ENCODE results near the gene STX4. TPM values are rescaled to one million over a fixed set of nuclear protein-coding genes. Genes with fewer than 3 reads are reported as not detected.

STX4 gene
- total RNA-seq, 4 donors from 2014 or later, result 60.2 to 159 (median 101) TPM

- DNase-seq, result no peak
- H3K27ac ChIP-seq, result peak overlapping the region in 2 of 4 donors; percentile 28 to 37
- no peak overlapping the region for H3K4me3 ChIP-seq
- H3K36me3 ChIP-seq, result peaks cover 0 to 63% (median 0%) of the 10 kb centered on the region in 3 donors
- no peaks in the 10 kb centered on the region for H3K9me3 ChIP-seq
- peaks cover 0 to 19% (median 0%) of the 10 kb centered on the region in 4 donors for H3K4me1 ChIP-seq
- no peaks in the 10 kb centered on the region for H3K27me3 ChIP-seq
- TF ChIP-seq CTCF (IDR thresholded peaks at IDR 0.05) (no peak), POLR2A (IDR thresholded peaks at IDR 0.05) (no peak)
Measured at GRCh38 chr16:31083081-31083480, 49.7 kb downstream of the STX4 start.

DNA sequence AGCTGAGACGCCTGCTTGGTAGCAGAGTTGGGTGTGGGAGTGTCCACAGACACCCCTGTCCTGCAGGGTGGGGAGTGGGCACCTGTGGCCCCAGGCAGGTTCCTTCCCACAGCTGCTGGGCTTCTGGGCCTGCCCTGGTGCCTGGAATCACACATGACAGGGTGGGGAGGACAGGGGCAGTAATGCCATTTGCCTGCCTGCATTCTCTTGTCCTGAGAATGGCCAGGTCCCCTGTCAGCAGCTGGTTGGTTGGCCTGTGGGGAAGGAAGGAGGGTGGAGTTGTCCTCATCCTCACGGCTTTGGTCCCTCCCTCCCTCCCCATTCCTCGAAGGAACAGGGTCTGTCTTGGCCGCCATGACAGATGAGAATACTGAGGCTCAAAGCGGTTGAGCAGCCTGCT, 50.2 kb downstream of the STX4 start:
- Histone ChIP-seq H3K27me3 (no peaks in the 10 kb centered on the region), H3K9me3 (no peaks in the 10 kb centered on the region), H3K36me3 (peaks cover 0 to 59% (median 0%) of the 10 kb centered on the region in 3 donors), H3K4me3 (no peak overlapping the region), H3K27ac (no peak overlapping the region), H3K4me1 (peaks cover 0 to 19% (median 0%) of the 10 kb centered on the region in 4 donors)
- TF ChIP-seq CTCF (IDR thresholded peaks at IDR 0.05) (no peak), POLR2A (IDR thresholded peaks at IDR 0.05) (no peak)
- DNase-seq, result no peak

DNA sequence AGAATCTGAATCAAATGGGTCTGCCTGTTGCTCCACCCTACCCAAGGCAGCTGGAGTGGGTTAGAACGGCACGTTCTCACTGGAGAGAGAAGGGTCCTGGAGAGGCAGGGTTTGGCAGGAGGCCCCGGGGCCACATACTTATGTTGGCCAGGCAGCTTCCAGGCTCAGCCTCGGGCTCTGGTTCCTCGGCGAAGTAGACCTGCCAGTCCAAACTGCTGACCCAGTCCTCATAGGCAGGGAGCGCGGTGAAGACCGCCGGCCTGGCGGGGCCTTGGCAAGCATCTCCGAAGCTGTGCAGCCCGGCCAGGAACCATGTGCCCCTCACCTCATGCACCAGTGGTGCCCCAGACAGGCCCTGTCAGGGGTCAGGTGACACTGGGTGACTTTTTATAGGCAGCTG, 50.6 kb downstream of the STX4 start:
- H3K9me3 ChIP-seq, result no peaks in the 10 kb centered on the region
- TF ChIP-seq CTCF (IDR thresholded peaks at IDR 0.05), result no peak
- no peak for TF ChIP-seq POLR2A (IDR thresholded peaks at IDR 0.05)
- no peak overlapping the region for H3K4me3 ChIP-seq
- H3K4me1 ChIP-seq, result peaks cover 0 to 19% (median 0%) of the 10 kb centered on the region in 4 donors
- peaks cover 0 to 59% (median 0%) of the 10 kb centered on the region in 3 donors for H3K36me3 ChIP-seq
- H3K27ac ChIP-seq, result no peak overlapping the region
- no peak for DNase-seq
- H3K27me3 ChIP-seq, result no peaks in the 10 kb centered on the region

DNA sequence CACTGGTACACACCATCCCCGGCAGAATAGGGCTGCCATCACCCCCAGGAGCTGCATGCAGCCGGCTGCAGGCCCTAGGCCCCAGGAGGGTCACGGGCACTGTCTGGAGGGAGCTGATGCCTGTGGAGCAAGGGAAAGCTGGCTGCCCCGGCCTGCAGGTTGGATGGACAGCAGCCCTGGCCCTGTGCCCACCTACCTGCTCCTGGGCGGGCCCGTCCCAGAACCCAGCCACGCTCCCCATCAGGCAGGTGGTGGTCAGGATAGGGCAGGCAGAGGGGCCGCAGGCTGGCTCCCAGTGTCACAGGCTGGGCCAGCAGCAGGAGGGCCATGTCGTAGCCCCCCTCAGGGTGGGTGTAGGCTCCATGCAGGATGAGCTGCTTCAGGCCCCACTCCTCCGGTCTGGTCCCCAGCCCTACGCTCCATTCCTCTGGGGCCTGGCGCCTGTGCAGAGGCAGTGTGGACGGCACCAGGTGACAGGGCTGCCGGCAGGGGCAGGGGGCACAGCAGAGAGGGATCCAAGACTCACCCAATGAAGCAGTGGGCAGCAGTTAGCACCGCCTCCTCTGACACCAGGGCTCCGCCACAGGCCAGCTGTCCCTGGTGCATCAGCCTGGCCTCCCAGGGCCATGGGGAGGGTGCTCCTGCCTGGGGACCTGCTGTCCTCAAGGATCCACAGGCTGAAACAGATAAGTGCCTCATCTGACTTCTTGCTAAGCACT, 51.4 kb downstream of the STX4 start:
- DNase-seq, result peak in 1 of 3 donors; percentile 45
- no peak for TF ChIP-seq POLR2A (IDR thresholded peaks at IDR 0.05)
- no peak for TF ChIP-seq CTCF (IDR thresholded peaks at IDR 0.05)
- Histone ChIP-seq H3K27me3 (no peaks in the 10 kb centered on the region), H3K4me3 (no peak overlapping the region), H3K27ac (no peak overlapping the region), H3K36me3 (peaks cover 0 to 59% (median 0%) of the 10 kb centered on the region in 3 donors), H3K4me1 (peaks cover 0 to 19% (median 0%) of the 10 kb centered on the region in 4 donors), H3K9me3 (no peaks in the 10 kb centered on the region)

DNA sequence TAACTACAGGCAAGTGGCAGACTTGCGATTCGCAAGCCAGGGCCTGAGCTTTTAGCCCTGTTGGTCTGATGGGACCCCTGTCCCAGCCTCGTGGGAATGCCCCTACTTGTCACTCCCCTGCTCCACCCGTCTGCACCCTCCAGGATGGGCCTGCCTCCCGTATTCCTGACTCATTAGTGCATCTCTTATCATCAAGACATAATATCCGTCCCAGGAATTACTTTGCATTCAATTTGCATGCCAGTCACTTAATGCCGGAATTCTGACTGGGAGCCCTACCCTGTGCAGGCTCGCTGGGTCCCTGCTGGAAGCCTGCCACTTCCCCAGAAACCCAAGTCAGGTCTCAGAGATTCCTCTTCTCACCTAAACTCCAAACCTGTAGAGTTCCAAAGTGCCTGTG, 52.1 kb downstream of the STX4 start:
- Histone ChIP-seq H3K27ac (no peak overlapping the region), H3K4me1 (peaks cover 0 to 19% (median 0%) of the 10 kb centered on the region in 4 donors), H3K27me3 (no peaks in the 10 kb centered on the region), H3K4me3 (no peak overlapping the region), H3K9me3 (no peaks in the 10 kb centered on the region), H3K36me3 (peaks cover 0 to 58% (median 0%) of the 10 kb centered on the region in 3 donors)
- TF ChIP-seq POLR2A (IDR thresholded peaks at IDR 0.05), result no peak
- no peak for DNase-seq

GRCh38 chr16:31085873-31086628, 52.7 kb downstream of the STX4 start:
- no peak overlapping the region for H3K4me3 ChIP-seq
- H3K4me1 ChIP-seq, result peaks cover 0 to 19% (median 0%) of the 10 kb centered on the region in 4 donors
- peak in 1 of 3 donors; percentile 44 for DNase-seq
- TF ChIP-seq CTCF (IDR thresholded peaks at IDR 0.05), result no peak
- TF ChIP-seq POLR2A (IDR thresholded peaks at IDR 0.05), result no peak
- no peak overlapping the region for H3K27ac ChIP-seq
- H3K36me3 ChIP-seq, result peaks cover 0 to 59% (median 0%) of the 10 kb centered on the region in 3 donors
- H3K9me3 ChIP-seq, result no peaks in the 10 kb centered on the region
- no peaks in the 10 kb centered on the region for H3K27me3 ChIP-seq

All from Peyer's patch (tissue), 4 donors.